ENCODE data around the gene MDN1. TPM values are rescaled to one million over a fixed set of nuclear protein-coding genes. Genes with fewer than 3 reads are reported as not detected.
A peak's percentile ranks its signal among the peaks of the same experiment; 100 is the strongest.

The MDN1 gene
- total RNA-seq, 1 donor from 2014 or later, result 44.1 TPM

DNA sequence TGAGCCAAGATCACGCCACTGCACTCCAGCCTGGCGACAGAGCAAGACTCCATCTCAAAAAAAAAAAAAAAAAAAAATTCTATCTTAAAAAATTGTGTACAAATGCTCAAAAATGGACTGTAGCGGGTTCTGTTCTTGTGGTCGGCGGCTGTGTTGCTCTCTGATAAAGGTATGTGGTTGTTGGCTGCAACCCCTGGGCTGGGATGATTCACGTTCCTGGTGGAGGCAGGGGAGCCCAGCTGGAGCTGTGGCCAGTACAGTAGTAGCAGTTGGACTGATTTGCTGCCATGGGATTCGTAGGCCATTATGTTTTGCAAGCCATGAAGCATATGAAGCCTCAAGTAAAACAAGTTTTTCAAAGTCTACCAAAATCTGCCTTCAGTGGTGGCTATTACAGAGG, 22.3 kb downstream of the MDN1 start:
- Mint-ChIP-seq H3K4me3 (ENCODE audit: low read depth) (no peak overlapping the region), H3K9me3 (ENCODE audit: low read depth) (no peaks in the 10 kb centered on the region), H3K4me1 (ENCODE audit: low read depth) (no peaks in the 10 kb centered on the region), H3K27ac (peak overlapping the region; percentile 59), H3K36me3 (ENCODE audit: insufficient read depth) (peaks cover 17% of the 10 kb centered on the region), H3K27me3 (no peaks in the 10 kb centered on the region)
- TF ChIP-seq, protein P1, sequence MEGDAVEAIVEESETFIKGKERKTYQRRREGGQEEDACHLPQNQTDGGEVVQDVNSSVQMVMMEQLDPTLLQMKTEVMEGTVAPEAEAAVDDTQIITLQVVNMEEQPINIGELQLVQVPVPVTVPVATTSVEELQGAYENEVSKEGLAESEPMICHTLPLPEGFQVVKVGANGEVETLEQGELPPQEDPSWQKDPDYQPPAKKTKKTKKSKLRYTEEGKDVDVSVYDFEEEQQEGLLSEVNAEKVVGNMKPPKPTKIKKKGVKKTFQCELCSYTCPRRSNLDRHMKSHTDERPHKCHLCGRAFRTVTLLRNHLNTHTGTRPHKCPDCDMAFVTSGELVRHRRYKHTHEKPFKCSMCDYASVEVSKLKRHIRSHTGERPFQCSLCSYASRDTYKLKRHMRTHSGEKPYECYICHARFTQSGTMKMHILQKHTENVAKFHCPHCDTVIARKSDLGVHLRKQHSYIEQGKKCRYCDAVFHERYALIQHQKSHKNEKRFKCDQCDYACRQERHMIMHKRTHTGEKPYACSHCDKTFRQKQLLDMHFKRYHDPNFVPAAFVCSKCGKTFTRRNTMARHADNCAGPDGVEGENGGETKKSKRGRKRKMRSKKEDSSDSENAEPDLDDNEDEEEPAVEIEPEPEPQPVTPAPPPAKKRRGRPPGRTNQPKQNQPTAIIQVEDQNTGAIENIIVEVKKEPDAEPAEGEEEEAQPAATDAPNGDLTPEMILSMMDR (IDR thresholded peaks at IDR 0.05; ENCODE audit: unreplicated experiment), result no peak
- no peak for DNase-seq (ENCODE audit: low spot score, unreplicated experiment)

DNA sequence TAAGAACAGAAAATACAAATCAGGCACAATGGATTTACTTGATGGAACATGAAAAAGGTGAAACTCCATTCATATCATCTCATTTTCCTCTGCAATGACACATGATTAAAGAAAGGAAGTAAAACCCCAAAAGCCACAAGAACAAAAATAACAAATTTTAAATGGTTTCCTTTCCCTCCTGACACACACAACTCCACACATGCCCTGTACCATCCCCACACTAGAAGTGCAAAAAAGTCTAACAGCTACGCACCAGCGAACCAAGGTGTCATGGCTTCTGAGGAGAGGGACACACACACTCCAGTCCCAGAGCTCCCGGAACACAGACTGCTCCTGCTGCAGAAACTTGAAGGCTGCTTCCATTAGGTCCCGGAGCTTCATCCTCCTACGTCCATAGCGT, 25.3 kb downstream of the MDN1 start:
- no peaks in the 10 kb centered on the region for H3K27me3 Mint-ChIP-seq
- H3K27ac Mint-ChIP-seq, result no peak overlapping the region
- no peak for DNase-seq (ENCODE audit: low spot score, unreplicated experiment)
- H3K9me3 Mint-ChIP-seq (ENCODE audit: low read depth), result no peaks in the 10 kb centered on the region
- TF ChIP-seq, protein P1 (IDR thresholded peaks at IDR 0.05; ENCODE audit: unreplicated experiment), result no peak
- no peaks in the 10 kb centered on the region for H3K4me1 Mint-ChIP-seq (ENCODE audit: low read depth)
- peaks cover 16% of the 10 kb centered on the region for H3K36me3 Mint-ChIP-seq (ENCODE audit: insufficient read depth)
- H3K4me3 Mint-ChIP-seq (ENCODE audit: low read depth), result no peak overlapping the region

DNA sequence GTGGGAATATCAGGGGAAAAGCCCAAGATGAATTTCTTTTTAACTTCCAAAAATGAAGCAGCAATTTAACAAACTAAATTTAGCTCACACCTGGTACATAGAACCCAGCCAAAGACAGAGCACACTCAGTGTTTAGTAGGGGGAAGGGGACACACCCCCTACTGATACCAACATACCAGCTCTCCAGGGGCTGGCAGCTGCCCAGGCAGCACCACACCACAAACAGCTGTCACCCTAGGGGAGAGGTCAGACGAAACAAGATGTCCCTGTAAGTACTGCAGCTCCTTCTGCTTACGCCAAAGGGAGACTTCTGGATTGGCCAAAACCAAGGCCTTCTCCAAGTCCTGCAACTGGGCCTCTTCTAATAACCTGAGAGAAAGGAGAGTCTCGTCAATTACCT, 26.0 kb downstream of the MDN1 start:
- peaks cover 18% of the 10 kb centered on the region for H3K36me3 Mint-ChIP-seq (ENCODE audit: insufficient read depth)
- TF ChIP-seq, protein P1 (IDR thresholded peaks at IDR 0.05; ENCODE audit: unreplicated experiment), result no peak
- no peaks in the 10 kb centered on the region for H3K27me3 Mint-ChIP-seq
- no peak overlapping the region for H3K4me3 Mint-ChIP-seq (ENCODE audit: low read depth)
- H3K4me1 Mint-ChIP-seq (ENCODE audit: low read depth), result no peaks in the 10 kb centered on the region
- no peak overlapping the region for H3K27ac Mint-ChIP-seq
- H3K9me3 Mint-ChIP-seq (ENCODE audit: low read depth), result no peaks in the 10 kb centered on the region
- DNase-seq (ENCODE audit: low spot score, unreplicated experiment), result no peak

DNA sequence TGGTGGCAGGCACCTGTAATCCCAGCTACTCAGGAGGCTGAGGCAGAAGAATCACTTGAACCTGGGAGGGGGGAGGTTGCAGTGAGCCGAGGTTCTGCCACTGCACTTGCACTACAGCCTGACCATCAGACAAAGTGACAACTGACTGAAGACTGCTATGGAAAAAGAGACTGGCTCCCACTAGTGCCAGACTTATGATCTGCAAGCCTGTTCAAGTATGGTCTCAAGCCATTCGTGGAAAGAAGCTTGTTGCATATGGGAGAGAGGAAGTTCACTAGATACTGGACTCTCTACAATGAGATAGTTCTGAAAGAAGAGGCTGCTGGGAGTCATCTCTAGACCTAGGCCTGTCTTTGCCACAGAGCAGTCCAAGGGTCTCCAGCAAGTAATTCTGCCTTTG, 26.7 kb downstream of the MDN1 start:
- no peak for DNase-seq (ENCODE audit: low spot score, unreplicated experiment)
- Mint-ChIP-seq H3K4me3 (ENCODE audit: low read depth) (no peak overlapping the region), H3K27me3 (no peaks in the 10 kb centered on the region), H3K36me3 (ENCODE audit: insufficient read depth) (peaks cover 18% of the 10 kb centered on the region), H3K9me3 (ENCODE audit: low read depth) (no peaks in the 10 kb centered on the region), H3K4me1 (ENCODE audit: low read depth) (peaks cover 3% of the 10 kb centered on the region), H3K27ac (no peak overlapping the region)
- TF ChIP-seq, protein P1 (IDR thresholded peaks at IDR 0.05; ENCODE audit: unreplicated experiment), result peak; percentile 54

DNA sequence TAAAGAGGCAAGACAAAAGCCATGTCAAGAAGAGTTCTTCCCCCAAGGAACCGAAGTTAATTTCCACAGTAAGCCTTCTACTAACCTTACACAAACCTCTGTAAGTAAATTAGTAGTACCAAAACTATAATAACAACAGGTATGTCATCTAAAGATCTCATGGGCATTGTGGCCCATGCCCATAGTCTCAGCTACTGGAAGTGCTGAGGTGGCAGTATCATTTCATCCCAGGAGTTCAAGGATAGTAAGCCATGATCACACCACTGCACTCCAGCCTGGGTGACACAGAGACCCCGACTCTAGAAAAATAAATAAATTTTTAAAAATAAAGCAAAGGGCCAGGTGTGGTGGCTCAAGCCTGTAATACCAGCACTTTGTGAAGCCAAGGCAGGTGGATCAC, 29.2 kb downstream of the MDN1 start:
- TF ChIP-seq, protein P1 (IDR thresholded peaks at IDR 0.05; ENCODE audit: unreplicated experiment), result no peak
- Mint-ChIP-seq H3K27me3 (no peaks in the 10 kb centered on the region), H3K4me3 (ENCODE audit: low read depth) (no peak overlapping the region), H3K9me3 (ENCODE audit: low read depth) (no peaks in the 10 kb centered on the region), H3K36me3 (ENCODE audit: insufficient read depth) (peaks cover 21% of the 10 kb centered on the region), H3K27ac (no peak overlapping the region), H3K4me1 (ENCODE audit: low read depth) (peaks cover 12% of the 10 kb centered on the region)
- no peak for DNase-seq (ENCODE audit: low spot score, unreplicated experiment)

All from progenitor cell of endocrine pancreas (in vitro differentiated cells).